ENCODE data around the gene PPFIA4. TPM values are rescaled to one million over a fixed set of nuclear protein-coding genes. Genes with fewer than 3 reads are reported as not detected.

The PPFIA4 gene
- total RNA-seq, 1 experiment from 2014 or later: 10.8 TPM

- POLR2A ChIA-PET: no interaction called here
- no peak for DNase-seq (ENCODE audit: low read depth, low spot score)
These were observed 64.3 kb downstream of the PPFIA4 start for GRCh38 chr1:203090421-203091198.

More at GRCh38 chr1:203090421-203091198, 64.3 kb downstream of the PPFIA4 start:
- TF ChIP-seq, protein P1, sequence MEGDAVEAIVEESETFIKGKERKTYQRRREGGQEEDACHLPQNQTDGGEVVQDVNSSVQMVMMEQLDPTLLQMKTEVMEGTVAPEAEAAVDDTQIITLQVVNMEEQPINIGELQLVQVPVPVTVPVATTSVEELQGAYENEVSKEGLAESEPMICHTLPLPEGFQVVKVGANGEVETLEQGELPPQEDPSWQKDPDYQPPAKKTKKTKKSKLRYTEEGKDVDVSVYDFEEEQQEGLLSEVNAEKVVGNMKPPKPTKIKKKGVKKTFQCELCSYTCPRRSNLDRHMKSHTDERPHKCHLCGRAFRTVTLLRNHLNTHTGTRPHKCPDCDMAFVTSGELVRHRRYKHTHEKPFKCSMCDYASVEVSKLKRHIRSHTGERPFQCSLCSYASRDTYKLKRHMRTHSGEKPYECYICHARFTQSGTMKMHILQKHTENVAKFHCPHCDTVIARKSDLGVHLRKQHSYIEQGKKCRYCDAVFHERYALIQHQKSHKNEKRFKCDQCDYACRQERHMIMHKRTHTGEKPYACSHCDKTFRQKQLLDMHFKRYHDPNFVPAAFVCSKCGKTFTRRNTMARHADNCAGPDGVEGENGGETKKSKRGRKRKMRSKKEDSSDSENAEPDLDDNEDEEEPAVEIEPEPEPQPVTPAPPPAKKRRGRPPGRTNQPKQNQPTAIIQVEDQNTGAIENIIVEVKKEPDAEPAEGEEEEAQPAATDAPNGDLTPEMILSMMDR (IDR thresholded peaks at IDR 0.05 in 2 of 3, conservative IDR thresholded peaks at IDR 0.05 in 1 of 3; ENCODE audit: borderline replicate concordance in 1 of 3, insufficient read depth in 1 of 3, low read depth in 2 of 3, low read length in 2 of 3): no peak
- TF ChIP-seq SRF (IDR thresholded peaks at IDR 0.05; ENCODE audit: low read depth): no peak
- no peak for TF ChIP-seq FOSL1 (IDR thresholded peaks at IDR 0.05; ENCODE audit: low read depth)
- no peak for TF ChIP-seq YY1 (IDR thresholded peaks at IDR 0.05; ENCODE audit: extremely low read depth, insufficient replicate concordance, low read depth, low read length)
- TF ChIP-seq CEBPB (IDR thresholded peaks at IDR 0.05; ENCODE audit: low read depth): no peak
- TF ChIP-seq ZFX (IDR thresholded peaks at IDR 0.05): no peak
- TF ChIP-seq SP1 (IDR thresholded peaks at IDR 0.05; ENCODE audit: low read depth): no peak
- TF ChIP-seq CBX3 (IDR thresholded peaks at IDR 0.05; ENCODE audit: low read depth): no peak
- TF ChIP-seq EZH2phosphoT487 (IDR thresholded peaks at IDR 0.05; ENCODE audit: borderline replicate concordance): no peak
- no peak for TF ChIP-seq ZBTB33 (IDR thresholded peaks at IDR 0.05; ENCODE audit: extremely low read depth, insufficient replicate concordance, low read length)
- TF ChIP-seq POLR2AphosphoS5 (IDR thresholded peaks at IDR 0.05; ENCODE audit: low read depth, low read length): no peak
- no peak for TF ChIP-seq EGR1 (IDR thresholded peaks at IDR 0.05; ENCODE audit: low read depth)
- no peak for TF ChIP-seq ZNF274 (IDR thresholded peaks at IDR 0.05; ENCODE audit: low read depth, low read length)
- TF ChIP-seq ATF3 (IDR thresholded peaks at IDR 0.05): no peak
- no peak for TF ChIP-seq POLR2A (IDR thresholded peaks at IDR 0.05; ENCODE audit: borderline replicate concordance, extremely low read depth, insufficient read depth, insufficient read length)
- H2AFZ ChIP-seq (ENCODE audit: low read depth, low read length, poor library complexity, severe bottlenecking): no peak overlapping the region
- H3K4me3 ChIP-seq (replicated peaks in 1 of 2; ENCODE audit: low read depth in 1 of 2, low read length in 2 of 2): no peak overlapping the region
- no peak overlapping the region for H3K4me2 ChIP-seq (ENCODE audit: low read length)
- no peaks in the 10 kb centered on the region for H3K27me3 ChIP-seq (ENCODE audit: insufficient read depth, low read length)
- H3K9me2 ChIP-seq (ENCODE audit: insufficient read depth): no peaks in the 10 kb centered on the region
- no peak overlapping the region for H3K27ac ChIP-seq (ENCODE audit: low read depth, low read length)
- H3K4me1 ChIP-seq (ENCODE audit: control insufficient read depth in 1 of 2, insufficient read depth in 2 of 2, low read length in 2 of 2): peaks cover 0 to 6% of the 10 kb centered on the region in 2 experiments; a peak in 1 of 4 replicates
- no peaks in the 10 kb centered on the region for H3K36me3 ChIP-seq (ENCODE audit: control insufficient read depth in 1 of 2, insufficient read depth in 2 of 2, low read length in 2 of 2)
- CTCF ChIA-PET: no interaction called here
- no peaks in the 10 kb centered on the region for H4K20me1 ChIP-seq (ENCODE audit: insufficient read depth)
- intact Hi-C loops (cut with micrococcal nuclease): no loop called here
- peaks cover 12 to 13% of the 10 kb centered on the region in 2 experiments; a peak in 3 of 4 replicates for H3K9me3 ChIP-seq (ENCODE audit: control insufficient read depth in 1 of 2, insufficient read depth in 1 of 2, low read depth in 1 of 2, low read length in 2 of 2)
- no peak overlapping the region for H3K9ac ChIP-seq (ENCODE audit: low read length)
- BruUV-seq (replicated peaks): no TSS peak
- ATAC-seq: no peak
- RAD21 ChIA-PET (ENCODE audit: low non-redundant PET in 1 of 2, low total read pairs in 2 of 2, uncharacterized antibody in 2 of 2, unreplicated experiment in 2 of 2): no interaction called here
- H3K79me2 ChIP-seq (ENCODE audit: insufficient read depth, low read length): no peaks in the 10 kb centered on the region

Data from HCT116 (cell line).